Epithelial cell of esophagus (primary cell): ENCODE measurements around the gene SYNE1.

Experiments
- DNase-seq: peaks from one replicate; pipeline ENCODE4 v3.0.0; 2010; ENCODE audit warnings: low read depth
- H3K4me3 ChIP-seq: 2 replicates; pipeline ENCODE4 v1.5.1; 2011; ENCODE audit warnings: mild to moderate bottlenecking, low read length, control low read depth
- TF ChIP-seq, protein P1 (sequence below): IDR thresholded peaks from 2 replicates; pipeline ENCODE4 v1.5.1; 2011; ENCODE audit warnings: low read depth, mild to moderate bottlenecking, low read length, control low read depth, inconsistent platforms; ENCODE audit not compliant: insufficient read depth; ENCODE audit errors: missing control alignments

The SYNE1 gene

DNA sequence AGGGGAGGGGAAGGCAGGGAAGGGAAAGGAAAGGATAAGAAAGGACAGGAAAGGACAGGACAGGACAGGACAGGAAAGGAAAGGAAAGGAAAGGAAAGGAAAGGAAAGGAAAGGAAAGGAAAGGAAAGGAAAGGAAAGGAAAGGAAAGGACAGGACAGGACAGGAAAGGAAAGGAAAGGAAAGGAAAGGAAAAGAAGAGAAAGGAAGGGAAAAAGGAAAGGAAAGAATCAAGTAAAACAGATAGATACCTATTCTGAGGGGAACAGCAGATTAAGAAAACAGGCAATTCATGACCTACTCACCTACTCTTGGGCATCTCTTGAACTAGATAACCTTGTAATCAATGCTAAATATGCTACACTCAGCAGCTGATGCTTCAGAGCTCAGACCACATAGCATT lies 265.4 kb downstream of the SYNE1 start:
- no peak for DNase-seq
- TF ChIP-seq, protein P1, sequence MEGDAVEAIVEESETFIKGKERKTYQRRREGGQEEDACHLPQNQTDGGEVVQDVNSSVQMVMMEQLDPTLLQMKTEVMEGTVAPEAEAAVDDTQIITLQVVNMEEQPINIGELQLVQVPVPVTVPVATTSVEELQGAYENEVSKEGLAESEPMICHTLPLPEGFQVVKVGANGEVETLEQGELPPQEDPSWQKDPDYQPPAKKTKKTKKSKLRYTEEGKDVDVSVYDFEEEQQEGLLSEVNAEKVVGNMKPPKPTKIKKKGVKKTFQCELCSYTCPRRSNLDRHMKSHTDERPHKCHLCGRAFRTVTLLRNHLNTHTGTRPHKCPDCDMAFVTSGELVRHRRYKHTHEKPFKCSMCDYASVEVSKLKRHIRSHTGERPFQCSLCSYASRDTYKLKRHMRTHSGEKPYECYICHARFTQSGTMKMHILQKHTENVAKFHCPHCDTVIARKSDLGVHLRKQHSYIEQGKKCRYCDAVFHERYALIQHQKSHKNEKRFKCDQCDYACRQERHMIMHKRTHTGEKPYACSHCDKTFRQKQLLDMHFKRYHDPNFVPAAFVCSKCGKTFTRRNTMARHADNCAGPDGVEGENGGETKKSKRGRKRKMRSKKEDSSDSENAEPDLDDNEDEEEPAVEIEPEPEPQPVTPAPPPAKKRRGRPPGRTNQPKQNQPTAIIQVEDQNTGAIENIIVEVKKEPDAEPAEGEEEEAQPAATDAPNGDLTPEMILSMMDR = no peak
- no peak overlapping the region for H3K4me3 ChIP-seq

DNA sequence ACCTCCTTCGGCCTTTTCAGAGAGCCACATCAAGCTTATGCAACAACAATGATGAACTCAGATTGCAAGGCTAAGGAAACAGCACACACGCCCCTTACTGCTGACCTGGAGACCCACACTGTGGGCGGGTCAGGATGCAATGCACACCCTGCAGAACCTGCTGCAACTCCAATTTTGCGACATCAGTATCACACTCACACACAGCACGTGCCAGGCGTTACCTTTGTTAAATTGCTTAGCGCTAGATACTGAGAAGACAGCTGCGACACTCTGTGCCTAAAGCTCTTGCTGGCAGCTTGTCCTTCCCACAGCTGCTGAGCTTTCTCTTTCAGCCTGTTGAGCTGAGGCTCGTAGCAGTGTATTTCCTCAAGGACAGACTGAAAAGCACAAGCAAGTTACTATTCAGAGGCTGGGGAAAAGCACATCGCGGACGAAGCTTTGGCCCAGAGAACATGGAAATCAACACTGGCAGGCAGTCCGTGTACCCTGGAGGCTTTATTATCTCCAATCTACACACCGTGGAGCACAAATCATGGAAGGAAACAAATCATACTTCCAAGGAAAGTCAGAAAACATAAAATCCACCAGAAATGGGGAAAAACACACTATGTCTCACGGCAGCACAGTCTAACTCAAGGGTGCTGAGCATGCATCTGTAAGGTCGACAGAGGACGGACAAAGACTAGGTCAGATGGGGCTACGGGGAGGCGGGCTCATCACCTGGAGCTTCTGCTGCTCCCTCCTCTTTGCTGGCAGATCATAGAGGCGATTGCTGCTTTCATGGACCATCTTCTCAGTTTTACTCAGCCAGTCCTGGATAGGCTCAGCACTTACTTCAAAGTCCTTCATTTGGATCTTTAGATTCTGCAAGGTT lies 268.2 kb downstream of the SYNE1 start:
- TF ChIP-seq, protein P1 = no peak
- DNase-seq = peak; percentile 51
- no peak overlapping the region for H3K4me3 ChIP-seq

DNA sequence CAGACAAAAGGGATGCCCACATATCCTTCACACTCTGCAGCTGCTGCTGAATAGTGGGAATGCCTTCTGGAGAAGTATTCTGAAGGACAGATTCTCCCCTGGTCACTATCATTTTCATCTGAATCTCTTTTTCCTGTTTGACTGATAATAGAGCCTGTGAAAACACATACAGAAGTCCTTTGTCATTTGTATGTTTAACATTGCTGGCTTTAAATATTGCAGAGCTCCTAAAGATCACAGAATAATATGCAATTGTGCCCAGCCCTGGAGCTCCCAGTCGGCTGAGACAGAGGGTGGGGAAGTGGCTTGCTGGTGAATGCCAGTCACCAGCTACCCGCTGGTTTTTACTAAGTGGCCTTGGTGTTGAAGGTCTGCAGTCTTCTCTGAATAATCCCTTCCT lies 272.3 kb downstream of the SYNE1 start:
- DNase-seq = no peak
- TF ChIP-seq, protein P1 = no peak
- no peak overlapping the region for H3K4me3 ChIP-seq

DNA sequence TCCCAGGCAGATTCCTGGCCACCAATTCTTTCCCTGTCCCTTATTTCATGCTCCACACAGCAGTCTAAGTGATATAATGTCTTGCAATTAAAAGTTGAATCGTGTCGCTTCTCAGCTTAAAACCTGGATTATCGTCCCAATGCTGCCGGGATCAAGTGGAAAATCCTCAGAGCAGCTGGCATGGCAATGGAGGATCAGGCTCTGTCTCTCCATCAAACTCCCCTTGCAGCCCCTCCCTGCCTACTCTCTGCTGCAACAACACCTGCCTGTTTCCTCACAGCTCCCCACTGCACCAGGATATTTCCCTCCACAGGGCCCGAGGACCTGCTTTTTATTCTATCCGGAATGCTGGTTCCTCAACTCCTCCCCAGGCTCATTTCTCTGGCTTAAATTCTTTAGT lies 277.1 kb downstream of the SYNE1 start:
- TF ChIP-seq, protein P1 = no peak
- no peak for DNase-seq
- H3K4me3 ChIP-seq = no peak overlapping the region

DNA sequence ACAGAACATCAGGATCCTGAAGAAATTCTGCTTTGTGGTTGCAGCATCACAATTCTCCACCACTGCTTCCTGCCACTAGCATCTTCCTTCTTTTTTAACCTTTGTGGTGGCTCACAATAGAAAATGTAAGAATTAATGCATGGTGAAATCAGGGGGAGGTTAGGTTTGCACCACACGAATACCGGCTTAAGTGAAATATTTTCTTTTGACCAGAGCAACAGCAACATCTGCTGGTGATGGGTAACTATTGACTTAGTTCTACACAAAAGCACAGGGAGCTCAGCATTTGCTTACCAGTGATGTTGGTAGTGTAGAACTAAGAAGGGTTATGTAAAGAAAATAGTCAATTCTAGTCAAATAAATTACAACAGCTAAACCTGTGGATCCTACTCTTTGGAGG lies 280.5 kb downstream of the SYNE1 start:
- DNase-seq = peak; percentile 66
- no peak overlapping the region for H3K4me3 ChIP-seq

DNA sequence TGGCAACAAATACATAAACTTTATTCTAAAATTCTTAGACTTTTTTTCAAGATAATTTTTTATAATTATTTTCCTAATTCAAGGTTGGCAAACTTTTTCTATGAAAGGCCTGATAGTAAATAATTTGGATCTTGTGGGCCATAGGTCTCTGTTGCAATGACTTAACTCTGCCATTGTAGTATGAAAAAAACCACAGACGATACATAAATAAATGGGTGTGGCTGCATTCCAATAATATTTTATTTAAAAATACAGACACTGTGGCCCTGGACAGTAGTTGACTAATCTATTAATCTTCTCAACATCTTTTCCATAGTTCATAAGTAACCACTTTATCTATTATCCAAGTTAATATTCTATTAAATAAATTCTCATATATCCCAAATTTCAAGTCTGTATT lies 281.1 kb downstream of the SYNE1 start:
- H3K4me3 ChIP-seq = no peak overlapping the region
- TF ChIP-seq, protein P1 = no peak
- no peak for DNase-seq

More for the DNA sequence above, 280.5 kb downstream of the SYNE1 start:
- TF ChIP-seq, protein P1 = peak; percentile 59

DNA sequence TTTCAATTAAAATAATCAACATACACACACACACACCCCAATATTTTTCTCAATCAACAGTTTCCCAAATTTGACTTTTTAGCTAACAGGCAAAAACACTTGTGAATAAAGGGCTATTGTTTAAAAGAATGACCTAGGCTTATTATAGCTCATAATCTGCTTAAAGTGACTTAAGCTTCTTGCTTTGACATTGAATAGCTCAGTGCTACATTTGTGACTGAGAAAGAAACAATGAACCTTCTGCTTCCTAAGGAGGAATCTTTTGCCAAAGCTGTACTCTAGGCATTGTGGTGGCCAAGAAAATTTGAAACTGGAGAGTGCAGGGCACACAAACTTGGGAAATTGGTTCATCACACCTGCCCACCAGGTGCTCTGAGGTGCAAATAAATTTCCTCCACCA lies 282.0 kb downstream of the SYNE1 start:
- H3K4me3 ChIP-seq = no peak overlapping the region
- no peak for DNase-seq
- TF ChIP-seq, protein P1 = no peak
